HFF-Myc (cell line): ENCODE measurements around the gene CYB5R2.
"Not testable (repeated sequence)": the region's sequence is repeated elsewhere in the genome, so short reads cannot be mapped to it uniquely, and the experiment has no call there.

Experiments
- DNase-seq: peaks from one replicate; pipeline ENCODE4 v3.0.0-alpha.2; 2011; ENCODE audit warnings: low read depth; ENCODE audit errors: extremely low read depth
- H3K4me3 ChIP-seq: replicated peaks from 2 replicates; pipeline ENCODE4 v1.5.1; 2011; ENCODE audit warnings: low read depth, mild to moderate bottlenecking, control low read depth, low read length
- TF ChIP-seq, protein P1 (sequence below): IDR thresholded peaks from 2 replicates; pipeline ENCODE4 v1.5.1; 2012; ENCODE audit warnings: mild to moderate bottlenecking, low read depth, low read length, control low read depth; ENCODE audit errors: missing control alignments

The CYB5R2 gene

DNA sequence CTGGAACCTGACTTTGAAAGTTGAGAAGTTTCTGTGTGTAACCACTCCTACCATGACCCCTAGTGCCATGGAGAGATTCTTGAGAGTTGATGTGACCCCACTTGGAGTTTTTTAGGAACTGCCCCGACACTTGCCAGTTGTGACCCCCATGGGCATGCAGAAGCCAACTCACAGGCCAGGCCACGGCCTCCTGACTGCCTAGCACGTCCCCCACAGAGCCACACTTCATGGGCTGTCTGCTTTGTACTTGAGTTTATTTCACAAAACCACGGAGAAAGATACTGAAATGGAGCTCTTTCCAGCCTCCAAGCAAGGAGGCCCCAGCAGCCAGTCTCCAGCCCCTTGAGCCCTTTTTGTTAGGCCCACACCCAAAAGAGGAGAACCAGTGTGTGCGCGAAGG, 8.4 kb downstream of the CYB5R2 start:
- H3K4me3 ChIP-seq: no peak overlapping the region
- TF ChIP-seq, protein P1, sequence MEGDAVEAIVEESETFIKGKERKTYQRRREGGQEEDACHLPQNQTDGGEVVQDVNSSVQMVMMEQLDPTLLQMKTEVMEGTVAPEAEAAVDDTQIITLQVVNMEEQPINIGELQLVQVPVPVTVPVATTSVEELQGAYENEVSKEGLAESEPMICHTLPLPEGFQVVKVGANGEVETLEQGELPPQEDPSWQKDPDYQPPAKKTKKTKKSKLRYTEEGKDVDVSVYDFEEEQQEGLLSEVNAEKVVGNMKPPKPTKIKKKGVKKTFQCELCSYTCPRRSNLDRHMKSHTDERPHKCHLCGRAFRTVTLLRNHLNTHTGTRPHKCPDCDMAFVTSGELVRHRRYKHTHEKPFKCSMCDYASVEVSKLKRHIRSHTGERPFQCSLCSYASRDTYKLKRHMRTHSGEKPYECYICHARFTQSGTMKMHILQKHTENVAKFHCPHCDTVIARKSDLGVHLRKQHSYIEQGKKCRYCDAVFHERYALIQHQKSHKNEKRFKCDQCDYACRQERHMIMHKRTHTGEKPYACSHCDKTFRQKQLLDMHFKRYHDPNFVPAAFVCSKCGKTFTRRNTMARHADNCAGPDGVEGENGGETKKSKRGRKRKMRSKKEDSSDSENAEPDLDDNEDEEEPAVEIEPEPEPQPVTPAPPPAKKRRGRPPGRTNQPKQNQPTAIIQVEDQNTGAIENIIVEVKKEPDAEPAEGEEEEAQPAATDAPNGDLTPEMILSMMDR: no peak
- no peak for DNase-seq

DNA sequence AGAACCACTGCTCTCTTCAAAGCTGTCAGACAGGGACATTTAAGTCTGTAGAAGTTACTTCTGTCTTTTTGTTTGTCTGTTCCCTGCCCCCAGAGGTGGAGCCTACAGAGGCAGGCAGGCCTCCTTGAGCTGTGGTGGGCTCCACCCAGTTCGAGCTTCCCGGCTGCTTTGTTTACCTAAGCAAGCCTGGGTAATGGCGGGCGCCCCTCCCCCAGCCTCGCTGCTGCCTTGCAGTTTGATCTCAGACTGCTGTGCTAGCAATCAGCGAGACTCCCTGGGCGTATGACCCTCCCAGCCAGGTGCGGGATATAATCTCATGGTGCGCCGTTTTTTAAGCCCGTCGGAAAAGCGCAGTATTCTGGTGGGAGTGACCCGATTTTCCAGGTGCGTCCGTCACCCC, 9.8 kb downstream of the CYB5R2 start:
- DNase-seq: not testable (repeated sequence)

DNA sequence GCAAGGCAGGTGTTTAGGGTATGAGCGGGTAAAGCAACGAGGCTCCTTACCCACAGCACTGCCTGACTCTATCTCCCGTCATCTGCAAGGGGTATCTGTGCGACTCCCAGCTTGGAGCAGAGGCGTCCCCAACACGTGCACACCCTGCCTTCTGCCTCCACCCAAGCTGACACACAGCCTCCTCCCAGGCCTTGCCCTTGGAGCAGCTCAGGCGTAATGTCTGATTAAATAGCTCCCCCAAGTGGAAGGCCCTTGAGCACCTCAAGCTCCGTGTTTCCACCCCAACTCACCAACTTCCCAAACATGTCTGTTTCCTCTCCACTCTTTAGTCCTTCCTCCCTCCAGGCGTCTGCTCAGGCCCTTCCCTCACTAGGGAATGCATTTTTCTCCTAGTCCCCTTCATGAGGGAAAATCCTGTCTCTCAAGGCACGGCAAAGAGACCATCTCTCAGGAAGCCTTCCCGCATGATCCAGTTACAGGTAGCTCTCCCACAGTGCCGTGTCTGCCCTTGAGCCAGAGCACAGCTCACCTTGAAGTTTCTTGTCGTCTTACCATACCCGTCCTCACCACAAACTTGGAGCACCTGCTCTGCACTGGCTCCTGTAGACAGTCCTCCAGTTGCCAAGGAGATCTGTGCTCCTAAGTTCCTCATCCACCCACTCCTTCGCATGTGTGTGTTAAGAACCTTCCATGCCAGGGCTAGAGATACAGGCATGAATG, 15.8 kb downstream of the CYB5R2 start:
- no peak overlapping the region for H3K4me3 ChIP-seq
- TF ChIP-seq, protein P1: peak; percentile 59
- no peak for DNase-seq

More for the DNA sequence above, 9.8 kb downstream of the CYB5R2 start:
- H3K4me3 ChIP-seq: not testable (repeated sequence)

DNA sequence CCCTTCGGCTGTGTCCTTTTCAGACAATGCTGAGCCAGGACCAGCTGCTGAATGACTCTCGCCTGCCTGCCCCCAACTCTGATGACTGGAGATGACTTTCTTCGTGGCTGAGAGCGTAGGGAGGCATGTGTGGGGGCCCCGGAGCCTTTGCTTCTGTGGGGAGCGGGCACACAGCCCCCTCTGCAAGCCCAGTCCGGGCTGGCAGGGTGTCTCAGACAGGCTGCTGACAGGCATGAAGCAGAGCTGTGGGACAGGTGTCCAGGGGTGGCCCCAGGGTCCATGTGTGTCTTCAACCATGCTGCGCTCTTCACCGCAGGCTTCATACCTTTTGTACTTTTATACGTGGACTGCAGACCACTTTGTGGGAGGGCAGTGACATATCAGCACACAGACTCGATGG, 16.6 kb downstream of the CYB5R2 start:
- no peak overlapping the region for H3K4me3 ChIP-seq
- TF ChIP-seq, protein P1: no peak
- DNase-seq: no peak

DNA sequence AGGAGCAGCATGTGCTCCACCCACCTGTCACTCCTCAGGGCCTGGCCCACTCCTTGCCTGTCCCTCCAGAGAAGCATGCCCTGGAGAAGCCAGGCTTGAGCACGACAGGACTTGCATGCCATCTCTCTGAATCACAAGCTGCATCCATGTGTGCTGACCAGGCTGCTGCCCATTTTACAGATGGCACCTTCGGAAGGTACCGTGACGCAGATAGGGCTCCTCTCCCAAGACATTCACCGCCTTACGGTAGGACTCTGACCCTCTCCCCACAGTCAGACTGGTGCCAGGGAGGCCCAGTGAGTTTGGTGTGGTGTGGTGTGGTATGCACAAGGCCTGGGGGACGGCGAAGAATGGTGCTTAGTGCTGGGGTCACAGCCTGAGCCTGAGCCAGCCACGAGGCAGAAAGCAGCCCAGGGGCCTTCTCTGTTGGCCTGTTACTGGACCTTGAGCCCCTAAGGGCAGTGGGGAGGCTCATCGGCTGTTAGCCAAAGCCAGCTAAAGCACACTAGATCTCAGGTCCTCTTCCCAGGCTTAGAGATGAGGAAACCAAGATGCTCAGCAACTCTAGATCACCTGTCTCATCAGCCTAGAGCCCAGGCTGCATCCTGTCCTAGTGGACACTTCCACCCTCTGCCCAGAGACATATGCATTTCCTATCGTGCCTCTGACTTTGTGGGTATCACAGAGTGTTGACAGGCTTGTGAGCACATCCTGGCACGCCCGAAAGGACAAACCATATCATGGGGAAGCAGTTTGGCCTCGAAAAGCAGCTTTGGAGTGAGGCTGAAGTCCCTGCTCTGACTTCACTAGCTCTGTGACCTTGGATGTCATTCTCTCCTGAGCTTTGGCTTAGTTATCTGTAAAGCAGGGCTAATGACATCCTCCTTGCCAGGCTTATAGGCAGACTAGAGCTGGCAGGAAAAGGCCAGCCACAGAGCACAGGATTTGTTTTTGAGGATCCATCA, 17.8 kb downstream of the CYB5R2 start:
- H3K4me3 ChIP-seq: no peak overlapping the region
- no peak for DNase-seq
- TF ChIP-seq, protein P1: no peak

DNA sequence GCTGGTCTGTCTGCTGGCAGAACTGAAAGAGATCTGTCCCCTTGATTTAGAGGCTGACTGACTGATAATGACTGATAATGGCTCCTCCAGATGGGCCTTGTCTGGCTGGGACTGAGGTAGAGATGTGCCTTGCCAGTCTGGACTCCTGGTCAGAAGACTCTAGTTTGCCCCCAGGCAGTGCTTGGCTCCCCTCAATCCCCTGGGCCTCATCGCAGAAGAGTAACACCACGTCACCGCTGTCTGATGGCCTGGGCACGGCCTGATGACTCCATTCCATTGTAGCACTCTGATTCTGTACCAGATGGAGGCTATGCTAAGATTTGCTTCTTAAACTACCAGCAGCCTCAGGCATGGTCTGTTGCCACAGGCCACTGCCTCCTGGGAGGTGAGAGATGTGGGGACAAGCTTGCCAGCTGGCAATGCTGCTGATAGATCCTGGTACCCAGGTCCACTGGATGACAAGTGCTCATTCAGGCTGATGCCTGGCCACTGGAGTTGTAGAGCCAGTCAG, 19.1 kb downstream of the CYB5R2 start:
- H3K4me3 ChIP-seq: no peak overlapping the region
- TF ChIP-seq, protein P1: no peak
- DNase-seq: no peak

DNA sequence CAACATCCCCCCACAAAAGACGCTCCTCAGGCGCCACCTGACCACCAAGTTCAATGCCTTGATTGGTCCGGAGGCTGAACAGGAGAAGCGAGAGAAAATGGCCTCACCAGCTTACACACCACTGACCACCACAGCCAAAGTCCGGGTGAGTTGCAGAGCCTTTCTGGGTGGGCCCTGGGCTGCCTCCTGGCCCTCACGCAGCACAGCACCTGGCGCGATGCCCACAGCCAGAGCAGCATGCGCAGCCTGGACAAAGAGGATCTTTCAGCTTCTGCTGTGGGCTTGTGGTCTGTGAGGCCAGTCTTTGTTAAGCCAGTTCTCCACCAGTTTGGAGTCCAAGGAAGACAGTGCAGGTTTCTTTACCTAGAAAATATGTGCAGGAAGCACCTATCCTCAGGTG, 21.6 kb downstream of the CYB5R2 start:
- no peak for DNase-seq
- TF ChIP-seq, protein P1: no peak
- H3K4me3 ChIP-seq: no peak overlapping the region
